ENCODE measurements around the gene NKPD1.
A peak's percentile ranks its signal among the peaks of the same experiment; 100 is the strongest.

The NKPD1 gene

GRCh38 chr19:45170146-45171106 lies 9.6 kb upstream of the NKPD1 start:
- TF ChIP-seq, protein P1, sequence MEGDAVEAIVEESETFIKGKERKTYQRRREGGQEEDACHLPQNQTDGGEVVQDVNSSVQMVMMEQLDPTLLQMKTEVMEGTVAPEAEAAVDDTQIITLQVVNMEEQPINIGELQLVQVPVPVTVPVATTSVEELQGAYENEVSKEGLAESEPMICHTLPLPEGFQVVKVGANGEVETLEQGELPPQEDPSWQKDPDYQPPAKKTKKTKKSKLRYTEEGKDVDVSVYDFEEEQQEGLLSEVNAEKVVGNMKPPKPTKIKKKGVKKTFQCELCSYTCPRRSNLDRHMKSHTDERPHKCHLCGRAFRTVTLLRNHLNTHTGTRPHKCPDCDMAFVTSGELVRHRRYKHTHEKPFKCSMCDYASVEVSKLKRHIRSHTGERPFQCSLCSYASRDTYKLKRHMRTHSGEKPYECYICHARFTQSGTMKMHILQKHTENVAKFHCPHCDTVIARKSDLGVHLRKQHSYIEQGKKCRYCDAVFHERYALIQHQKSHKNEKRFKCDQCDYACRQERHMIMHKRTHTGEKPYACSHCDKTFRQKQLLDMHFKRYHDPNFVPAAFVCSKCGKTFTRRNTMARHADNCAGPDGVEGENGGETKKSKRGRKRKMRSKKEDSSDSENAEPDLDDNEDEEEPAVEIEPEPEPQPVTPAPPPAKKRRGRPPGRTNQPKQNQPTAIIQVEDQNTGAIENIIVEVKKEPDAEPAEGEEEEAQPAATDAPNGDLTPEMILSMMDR (IDR thresholded peaks at IDR 0.05; ENCODE audit: control extremely low read depth, extremely low read depth, low read depth, missing control alignments), result no peak
- no peak for DNase-seq (ENCODE audit: extremely low spot score)
- CTCF ChIA-PET, result interaction anchor here (0.8 to 1.4 kb wide), 3 partner anchors 10 to 182 kb away, joined by 3 to 4 read pairs (median 3); no protein-coding TSS in a partner anchor
- POLR2A ChIA-PET, result no interaction called here

DNA sequence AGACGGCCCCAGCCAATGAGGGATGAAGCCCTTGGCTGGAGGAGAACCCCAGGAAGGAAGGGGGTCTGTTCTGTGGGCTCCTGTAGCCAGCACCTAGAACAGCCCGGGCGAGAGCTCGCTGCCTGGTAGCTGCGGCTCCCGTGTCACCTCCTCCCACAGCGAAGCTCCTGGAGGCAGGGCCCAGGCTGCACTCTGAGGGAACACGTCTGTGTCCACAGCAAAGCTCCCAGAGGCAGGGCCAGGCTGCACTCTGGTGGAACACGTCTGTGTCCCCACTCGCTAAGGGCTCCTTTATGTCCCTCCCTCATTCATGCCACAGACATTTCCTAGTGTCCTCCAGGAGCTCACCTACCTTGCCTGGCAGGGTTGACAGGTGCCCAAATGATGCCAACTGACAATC lies 8.8 kb upstream of the NKPD1 start:
- TF ChIP-seq, protein P1 (IDR thresholded peaks at IDR 0.05; ENCODE audit: control extremely low read depth, extremely low read depth, low read depth, missing control alignments), result no peak
- ChIA-PET CTCF (interaction anchor here (0.8 to 1.4 kb wide), 3 partner anchors 11 to 181 kb away, joined by 3 to 4 read pairs (median 3); no protein-coding TSS in a partner anchor), POLR2A (no interaction called here)
- DNase-seq (ENCODE audit: extremely low spot score), result no peak

GRCh38 chr19:45168767-45169351 lies 8.1 kb upstream of the NKPD1 start:
- DNase-seq (ENCODE audit: extremely low spot score), result no peak
- POLR2A ChIA-PET, result no interaction called here

DNA sequence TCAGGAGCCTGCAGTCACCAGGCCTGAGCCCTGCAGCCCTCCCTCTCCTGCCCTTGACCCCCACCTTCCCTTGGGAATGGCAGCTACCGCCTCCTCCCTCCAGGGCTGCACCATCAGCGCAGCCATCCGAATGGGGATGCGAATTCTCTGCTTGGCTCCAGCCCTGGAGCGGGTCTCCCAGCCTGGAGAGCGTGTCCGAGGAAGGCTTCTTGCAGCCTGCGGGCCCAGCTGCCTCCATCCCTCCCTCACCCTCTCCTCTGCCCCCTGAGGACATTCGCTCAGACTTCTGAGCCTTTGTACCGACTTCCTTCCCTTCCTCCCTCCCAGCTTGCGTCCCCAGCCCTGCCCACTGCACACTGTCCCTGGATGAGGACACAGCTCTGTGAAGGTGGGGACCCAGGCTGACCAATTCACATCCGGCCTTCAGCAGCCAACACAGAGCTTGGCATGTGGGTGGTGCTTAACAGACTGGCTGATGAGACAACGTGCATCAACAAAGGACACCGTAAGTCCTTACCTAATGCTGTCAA lies 6.0 kb upstream of the NKPD1 start:
- CTCF ChIA-PET, result interaction anchor here (3.0 kb wide), 1 partner anchor 11 kb away, joined by 15 read pairs; the partner anchor contains the start of genes BLOC1S3 and TRAPPC6A
- TF ChIP-seq, protein P1 (IDR thresholded peaks at IDR 0.05; ENCODE audit: control extremely low read depth, extremely low read depth, low read depth, missing control alignments), result no peak
- POLR2A ChIA-PET, result no interaction called here
- no peak for DNase-seq (ENCODE audit: extremely low spot score)

More at GRCh38 chr19:45168767-45169351, 8.1 kb upstream of the NKPD1 start:
- TF ChIP-seq, protein P1 (IDR thresholded peaks at IDR 0.05; ENCODE audit: control extremely low read depth, extremely low read depth, low read depth, missing control alignments), result no peak
- CTCF ChIA-PET, result interaction anchor here (1.4 kb wide), 1 partner anchor 12 kb away, joined by 4 read pairs; no protein-coding TSS in a partner anchor

- peak; percentile 88 for DNase-seq (ENCODE audit: extremely low spot score)
- CTCF ChIA-PET, result interaction anchor here (0.7 to 2.8 kb wide), 10 partner anchors 13 to 393 kb away, joined by 3 to 10 read pairs (median 3); partner anchors contain the start of genes BLOC1S3 and TRAPPC6A
- TF ChIP-seq, protein P1 (IDR thresholded peaks at IDR 0.05; ENCODE audit: control extremely low read depth, extremely low read depth, low read depth, missing control alignments), result peak; percentile 29
- POLR2A ChIA-PET, result interaction anchor here (0.7 to 1.2 kb wide), 3 partner anchors 14 to 163 kb away, joined by 3 to 4 read pairs (median 3); partner anchors contain the start of gene BLOC1S3
Measured at GRCh38 chr19:45164577-45165335, 4.0 kb upstream of the NKPD1 start.
